ENCODE measurements around the gene CPM. TPM values are rescaled to one million over a fixed set of nuclear protein-coding genes. Genes with fewer than 3 reads are reported as not detected.

The CPM gene
- total and polyA plus RNA-seq, 2 of the 4 experiments (the other 2 are of a cell fraction) = 2.0 to 8.8 TPM

DNA sequence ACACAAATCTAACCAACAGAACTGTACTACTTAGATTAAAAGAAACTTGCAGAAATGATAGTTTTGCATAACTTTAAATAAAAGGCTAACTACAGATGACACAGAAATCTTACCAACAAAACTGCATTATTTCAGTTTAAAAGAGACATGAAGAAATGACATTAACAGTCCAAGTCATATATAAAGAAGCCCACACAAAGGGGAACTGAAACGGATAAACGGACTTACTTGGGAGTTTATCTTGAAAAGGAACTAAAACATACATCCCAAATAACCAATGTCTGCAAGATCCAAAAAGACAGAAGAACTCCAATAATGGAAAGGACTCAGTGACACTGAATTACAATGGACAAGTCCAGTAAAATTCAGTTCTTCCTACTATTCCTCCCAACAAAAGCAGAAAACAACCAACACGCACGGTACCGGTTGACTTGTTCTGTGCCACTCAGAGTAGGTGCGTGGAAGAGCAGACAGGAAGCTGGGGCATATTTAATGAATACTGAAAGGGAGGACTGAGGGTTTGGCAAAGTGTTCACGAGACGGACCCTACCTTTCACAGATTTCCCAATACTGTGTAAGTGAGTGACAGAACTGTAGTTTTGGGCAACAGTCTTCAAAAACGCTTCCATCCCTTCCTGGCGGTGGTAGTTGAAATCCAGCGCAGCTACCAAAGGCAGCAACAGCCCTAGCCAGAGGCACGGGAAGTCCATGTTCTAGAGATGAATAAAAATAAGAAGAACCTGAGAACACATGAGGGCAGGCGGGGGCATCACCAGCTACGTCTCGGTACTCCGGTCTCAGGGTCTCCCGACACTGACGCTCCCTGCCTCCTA lies 627 bp downstream of the CPM start:
- Histone ChIP-seq H2BK20ac (ENCODE audit: low read depth, low read length) (no peak overlapping the region), H3K36me3 (ENCODE audit: control insufficient read depth, insufficient read depth, low read length) (no peaks in the 10 kb centered on the region), H4K8ac (ENCODE audit: low read depth in 2 of 2, low read length in 2 of 2) (peak overlapping the region in 1 of 2 experiments; percentile 3; a peak in 1 of 4 replicates), H3K23ac (ENCODE audit: low read depth, low read length) (peak overlapping the region; percentile 56; the same call in 1 of the 2 replicates), H2BK15ac (ENCODE audit: low read depth, low read length) (no peak overlapping the region), H3K9ac (ENCODE audit: low read depth, low read length) (peak overlapping the region; percentile 25), H2AK5ac (ENCODE audit: low read depth, low read length) (no peak overlapping the region), H3K9me3 (ENCODE audit: control insufficient read depth, insufficient read depth, low read length) (no peaks in the 10 kb centered on the region), H3K9me1 (ENCODE audit: insufficient read depth, low read length) (no peaks in the 10 kb centered on the region), H3K14ac (replicated peaks; ENCODE audit: low read depth, low read length) (peak overlapping the region; percentile 4; the same call in 1 of the 2 replicates), H3K4me3 (ENCODE audit: insufficient read depth, low read depth, low read length) (peak overlapping the region; percentile 58), H4K20me1 (ENCODE audit: insufficient read depth, low read length) (no peaks in the 10 kb centered on the region), H2BK5ac (ENCODE audit: low read depth, low read length, poor library complexity, severe bottlenecking) (no peak overlapping the region), H4K91ac (ENCODE audit: insufficient read depth, low read depth, low read length) (no peak overlapping the region), H3K4me2 (ENCODE audit: low read depth, low read length) (peak overlapping the region; percentile 95), H4K5ac (ENCODE audit: low read depth, low read length) (no peak overlapping the region), H3K4me1 (ENCODE audit: control insufficient read depth, insufficient read depth, low read length) (no peaks in the 10 kb centered on the region), H3K27ac (ENCODE audit: insufficient read depth, low read length) (no peak overlapping the region), H3K79me1 (ENCODE audit: low read depth in 1 of 2, low read length in 2 of 2) (no peaks in the 10 kb centered on the region), H2AFZ (replicated peaks; ENCODE audit: low read length, poor library complexity) (peak overlapping the region; percentile 90), H2BK120ac (ENCODE audit: low read depth, low read length) (no peak overlapping the region), H3K18ac (ENCODE audit: low read depth, low read length) (no peak overlapping the region), H3K56ac (ENCODE audit: extremely low read depth, insufficient read depth, low read length) (no peak overlapping the region), H2AK9ac (replicated peaks; ENCODE audit: low read depth, low read length, poor library complexity) (peak overlapping the region; percentile 5), H3K4ac (ENCODE audit: low read depth, low read length) (no peak overlapping the region), H3K27me3 (ENCODE audit: control insufficient read depth, insufficient read depth, low read length) (peaks cover 7% of the 10 kb centered on the region)
- BruUV-seq (replicated peaks) = no TSS peak
- POLR2A ChIA-PET (ENCODE audit: unreplicated experiment) = no interaction called here
- CTCF ChIA-PET = no interaction called here
- DNase-seq (peak; percentile 7), ATAC-seq (ENCODE audit: low read depth) (peak; percentile 36)
- 0% methylated on average over 8 of the region's 18 CpGs; no CpG with 5 or more reads in 1 of the 2 experiments for WGBS, 2 experiments (ENCODE audit: extremely low coverage in 2 of 2, insufficient read length in 1 of 2)
- dilution Hi-C loops (cut with HindIII; ENCODE audit: low sequenced_read_pairs, unreplicated experiment) = no loop called here
- in situ Hi-C loops (cut with MboI; ENCODE audit: low sequenced_read_pairs) = no loop called here
- intact Hi-C loops (cut with micrococcal nuclease) = loop anchor here (1.0 kb wide), 1 partner anchor 138 kb away; no protein-coding TSS in a partner anchor
- TF ChIP-seq, protein P1, sequence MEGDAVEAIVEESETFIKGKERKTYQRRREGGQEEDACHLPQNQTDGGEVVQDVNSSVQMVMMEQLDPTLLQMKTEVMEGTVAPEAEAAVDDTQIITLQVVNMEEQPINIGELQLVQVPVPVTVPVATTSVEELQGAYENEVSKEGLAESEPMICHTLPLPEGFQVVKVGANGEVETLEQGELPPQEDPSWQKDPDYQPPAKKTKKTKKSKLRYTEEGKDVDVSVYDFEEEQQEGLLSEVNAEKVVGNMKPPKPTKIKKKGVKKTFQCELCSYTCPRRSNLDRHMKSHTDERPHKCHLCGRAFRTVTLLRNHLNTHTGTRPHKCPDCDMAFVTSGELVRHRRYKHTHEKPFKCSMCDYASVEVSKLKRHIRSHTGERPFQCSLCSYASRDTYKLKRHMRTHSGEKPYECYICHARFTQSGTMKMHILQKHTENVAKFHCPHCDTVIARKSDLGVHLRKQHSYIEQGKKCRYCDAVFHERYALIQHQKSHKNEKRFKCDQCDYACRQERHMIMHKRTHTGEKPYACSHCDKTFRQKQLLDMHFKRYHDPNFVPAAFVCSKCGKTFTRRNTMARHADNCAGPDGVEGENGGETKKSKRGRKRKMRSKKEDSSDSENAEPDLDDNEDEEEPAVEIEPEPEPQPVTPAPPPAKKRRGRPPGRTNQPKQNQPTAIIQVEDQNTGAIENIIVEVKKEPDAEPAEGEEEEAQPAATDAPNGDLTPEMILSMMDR (conservative IDR thresholded peaks at IDR 0.05; ENCODE audit: low read depth, low read length) = no peak
- TF ChIP-seq, protein P2, sequence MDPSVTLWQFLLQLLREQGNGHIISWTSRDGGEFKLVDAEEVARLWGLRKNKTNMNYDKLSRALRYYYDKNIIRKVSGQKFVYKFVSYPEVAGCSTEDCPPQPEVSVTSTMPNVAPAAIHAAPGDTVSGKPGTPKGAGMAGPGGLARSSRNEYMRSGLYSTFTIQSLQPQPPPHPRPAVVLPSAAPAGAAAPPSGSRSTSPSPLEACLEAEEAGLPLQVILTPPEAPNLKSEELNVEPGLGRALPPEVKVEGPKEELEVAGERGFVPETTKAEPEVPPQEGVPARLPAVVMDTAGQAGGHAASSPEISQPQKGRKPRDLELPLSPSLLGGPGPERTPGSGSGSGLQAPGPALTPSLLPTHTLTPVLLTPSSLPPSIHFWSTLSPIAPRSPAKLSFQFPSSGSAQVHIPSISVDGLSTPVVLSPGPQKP (IDR thresholded peaks at IDR 0.05; ENCODE audit: borderline replicate concordance, low read depth, low read length) = no peak
- TF ChIP-seq MAZ (IDR thresholded peaks at IDR 0.05; ENCODE audit: borderline replicate concordance, low read depth, low read length) (no peak), SMC3 (IDR thresholded peaks at IDR 0.05; ENCODE audit: low read depth, low read length) (no peak), NFE2L2 (IDR thresholded peaks at IDR 0.05; ENCODE audit: low read depth, low read length) (no peak), CHD1 (IDR thresholded peaks at IDR 0.05; ENCODE audit: low read depth, low read length) (no peak), CEBPB (IDR thresholded peaks at IDR 0.05; ENCODE audit: low read depth, low read length) (no peak), RAD21 (IDR thresholded peaks at IDR 0.05; ENCODE audit: low read length) (no peak), RFX5 (IDR thresholded peaks at IDR 0.05; ENCODE audit: low read depth, low read length) (no peak), RCOR1 (IDR thresholded peaks at IDR 0.05; ENCODE audit: insufficient replicate concordance, low read length) (no peak), MXI1 (IDR thresholded peaks at IDR 0.05; ENCODE audit: borderline replicate concordance, low read depth, low read length) (no peak), FOS (IDR thresholded peaks at IDR 0.05; ENCODE audit: low read depth, low read length) (no peak), MAFK (IDR thresholded peaks at IDR 0.05; ENCODE audit: low read depth, low read length) (no peak), POLR2A (IDR thresholded peaks at IDR 0.05; ENCODE audit: low read depth, low read length) (no peak)
- TF ChIP-seq, protein P3, sequence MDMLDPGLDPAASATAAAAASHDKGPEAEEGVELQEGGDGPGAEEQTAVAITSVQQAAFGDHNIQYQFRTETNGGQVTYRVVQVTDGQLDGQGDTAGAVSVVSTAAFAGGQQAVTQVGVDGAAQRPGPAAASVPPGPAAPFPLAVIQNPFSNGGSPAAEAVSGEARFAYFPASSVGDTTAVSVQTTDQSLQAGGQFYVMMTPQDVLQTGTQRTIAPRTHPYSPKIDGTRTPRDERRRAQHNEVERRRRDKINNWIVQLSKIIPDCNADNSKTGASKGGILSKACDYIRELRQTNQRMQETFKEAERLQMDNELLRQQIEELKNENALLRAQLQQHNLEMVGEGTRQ (IDR thresholded peaks at IDR 0.05; ENCODE audit: low read depth, low read length) = no peak
